IMR-90 (cell line): ENCODE data around the gene AHCYL2. TPM values are rescaled to one million over a fixed set of nuclear protein-coding genes. Genes with fewer than 3 reads are reported as not detected.

Experiments
- ATAC-seq: fragments of 200-7000 bp; cut with Tn5 transposase; 2 replicates; pipeline ENCODE4 v1.9.1; 2020; ENCODE audit warnings: low read depth, mild to moderate bottlenecking, moderate library complexity
- BruUV-seq: library from RNA; stranded (reverse); fragments of 400-500 nt; replicated peaks from 2 replicates; lab custom pipeline; 2021; lab: Mats Ljungman, UMichigan
- CTCF ChIA-PET: fragments of 300-600 bp; formaldehyde crosslinking; extraction: SDS; loops from one replicate; lab custom pipeline; 2021; ENCODE audit warnings: antibody characterized with exemption; lab: Yijun Ruan, JAX
- POLR2A ChIA-PET: fragments of 300-600 bp; sonication (Branson Sonifier 250); formaldehyde crosslinking; loops from one replicate; lab custom pipeline; 2022; ENCODE audit warnings: antibody characterized with exemption; ENCODE audit not compliant: unreplicated experiment; lab: Charles Lee
- DNase-seq: peaks from one replicate; pipeline ENCODE4 v3.0.0; 2013
- H2AFZ ChIP-seq: replicated peaks from 2 replicates; pipeline ENCODE3; 2013; ENCODE audit warnings: low read length, mild to moderate bottlenecking; ENCODE audit not compliant: poor library complexity
- H2AK5ac ChIP-seq: 2 replicates; pipeline ENCODE4 v1.6.1; 2013; ENCODE audit warnings: low read depth, low read length, inconsistent platforms
- H2AK9ac ChIP-seq: replicated peaks from 2 replicates; pipeline ENCODE3; 2013; ENCODE audit warnings: mild to moderate bottlenecking, low read depth, low read length, moderate library complexity; ENCODE audit not compliant: poor library complexity
- H2BK120ac ChIP-seq: 2 replicates; pipeline ENCODE4 v1.6.1; 2013; ENCODE audit warnings: low read depth, low read length, inconsistent platforms
- H2BK15ac ChIP-seq: 3 replicates; pipeline ENCODE4 v1.6.1; 2013; ENCODE audit warnings: low read depth, low read length, inconsistent platforms
- H2BK20ac ChIP-seq: 2 replicates; pipeline ENCODE4 v1.6.1; 2013; ENCODE audit warnings: low read depth, mild to moderate bottlenecking, inconsistent platforms, low read length, moderate library complexity
- H2BK5ac ChIP-seq: 2 replicates; pipeline ENCODE4 v1.6.1; 2013; ENCODE audit warnings: mild to moderate bottlenecking, low read depth, low read length, inconsistent platforms; ENCODE audit not compliant: poor library complexity, severe bottlenecking
- H3K14ac ChIP-seq: replicated peaks from 2 replicates; pipeline ENCODE4 v1.6.1; 2013; ENCODE audit warnings: low read depth, low read length, inconsistent platforms
- H3K18ac ChIP-seq: 2 replicates; pipeline ENCODE4 v1.6.1; 2013; ENCODE audit warnings: low read depth, low read length, control low read depth
- H3K23ac ChIP-seq: 2 replicates; pipeline ENCODE4 v1.6.1; 2013; ENCODE audit warnings: low read depth, low read length, inconsistent platforms
- H3K27ac ChIP-seq: 2 replicates; pipeline ENCODE4 v1.5.1; 2013; ENCODE audit warnings: mild to moderate bottlenecking, control low read depth, low read length; ENCODE audit not compliant: insufficient read depth
- H3K27me3 ChIP-seq: 2 replicates; pipeline ENCODE4 v1.6.1; 2013; ENCODE audit warnings: low read length; ENCODE audit not compliant: control insufficient read depth, insufficient read depth
- H3K36me3 ChIP-seq: 2 replicates; pipeline ENCODE4 v1.6.1; 2013; ENCODE audit warnings: low read length, mixed read lengths; ENCODE audit not compliant: control insufficient read depth, insufficient read depth
- H3K4ac ChIP-seq: 2 replicates; pipeline ENCODE4 v1.6.1; 2013; ENCODE audit warnings: low read depth, low read length, inconsistent platforms
- H3K4me1 ChIP-seq: 2 replicates; pipeline ENCODE4 v1.6.1; 2013; ENCODE audit warnings: low read length, mixed read lengths; ENCODE audit not compliant: control insufficient read depth, insufficient read depth
- H3K4me2 ChIP-seq: 2 replicates; pipeline ENCODE4 v1.6.1; 2013; ENCODE audit warnings: low read depth, mild to moderate bottlenecking, control low read depth, low read length, moderate library complexity
- H3K4me3 ChIP-seq: 2 replicates; pipeline ENCODE4 v1.5.1; 2013; ENCODE audit warnings: low read depth, mild to moderate bottlenecking, control low read depth, low read length, moderate library complexity; ENCODE audit not compliant: insufficient read depth
- H3K56ac ChIP-seq: 2 replicates; pipeline ENCODE4 v1.6.1; 2013; ENCODE audit warnings: low read length, inconsistent platforms; ENCODE audit not compliant: insufficient read depth; ENCODE audit errors: extremely low read depth
- H3K79me1 ChIP-seq, 2 experiments: 2 replicates each; pipeline ENCODE4 v1.6.1; 2013; ENCODE audit warnings: low read length in 2 of 2, inconsistent platforms in 1 of 2, low read depth in 1 of 2
- H3K9ac ChIP-seq: 2 replicates; pipeline ENCODE4 v1.6.1; 2013; ENCODE audit warnings: low read depth, low read length, control low read depth
- H3K9me1 ChIP-seq: 2 replicates; pipeline ENCODE4 v1.6.1; 2013; ENCODE audit warnings: low read length, inconsistent platforms; ENCODE audit not compliant: insufficient read depth
- H3K9me3 ChIP-seq: 2 replicates; pipeline ENCODE4 v1.6.1; 2013; ENCODE audit warnings: low read length; ENCODE audit not compliant: control insufficient read depth, insufficient read depth
- H4K20me1 ChIP-seq: 2 replicates; pipeline ENCODE4 v1.6.1; 2013; ENCODE audit warnings: low read length, inconsistent platforms; ENCODE audit not compliant: insufficient read depth
- H4K5ac ChIP-seq: 2 replicates; pipeline ENCODE4 v1.6.1; 2013; ENCODE audit warnings: mild to moderate bottlenecking, low read depth, low read length, control low read depth
- H4K8ac ChIP-seq, 2 experiments: 2 replicates each; pipeline ENCODE4 v1.6.1; 2013; ENCODE audit warnings: low read depth in 2 of 2, low read length in 2 of 2, control low read depth in 1 of 2, inconsistent platforms in 1 of 2
- H4K91ac ChIP-seq: 2 replicates; pipeline ENCODE4 v1.6.1; 2013; ENCODE audit warnings: low read depth, low read length, inconsistent platforms; ENCODE audit not compliant: insufficient read depth
- BHLHE40 ChIP-seq: fragments of 150-350 bp; IDR thresholded peaks from 2 replicates; pipeline ENCODE4 v1.6.1; 2016; ENCODE audit warnings: mild to moderate bottlenecking, low read depth, low read length
- CEBPB ChIP-seq: IDR thresholded peaks from 2 replicates; pipeline ENCODE4 v1.6.1; 2012; ENCODE audit warnings: low read depth, low read length, improper control_type of control experiment
- CHD1 ChIP-seq: IDR thresholded peaks from 2 replicates; pipeline ENCODE4 v1.6.1; 2012; ENCODE audit warnings: low read depth, low read length, improper control_type of control experiment
- FOS ChIP-seq: fragments of 150-350 bp; IDR thresholded peaks from 2 replicates; pipeline ENCODE4 v1.6.1; 2016; ENCODE audit warnings: low read depth, low read length
- MAFK ChIP-seq: IDR thresholded peaks from 2 replicates; pipeline ENCODE4 v1.6.1; 2012; ENCODE audit warnings: low read depth, low read length, improper control_type of control experiment
- MAZ ChIP-seq: IDR thresholded peaks from 2 replicates; pipeline ENCODE4 v1.6.1; 2012; ENCODE audit warnings: low read depth, mild to moderate bottlenecking, low read length, improper control_type of control experiment, moderate library complexity, borderline replicate concordance
- MXI1 ChIP-seq: IDR thresholded peaks from 2 replicates; pipeline ENCODE4 v1.6.1; 2012; ENCODE audit warnings: low read depth, mild to moderate bottlenecking, low read length, moderate library complexity, borderline replicate concordance
- NFE2L2 ChIP-seq: fragments of 150-350 bp; IDR thresholded peaks from 2 replicates; pipeline ENCODE4 v1.6.1; 2016; ENCODE audit warnings: low read depth, mild to moderate bottlenecking, low read length
- POLR2A ChIP-seq: IDR thresholded peaks from 2 replicates; pipeline ENCODE4 v1.6.1; 2012; ENCODE audit warnings: mild to moderate bottlenecking, low read depth, low read length
- RAD21 ChIP-seq: IDR thresholded peaks from 2 replicates; pipeline ENCODE4 v1.6.1; 2012; ENCODE audit warnings: low read length, improper control_type of control experiment
- RCOR1 ChIP-seq: IDR thresholded peaks from 2 replicates; pipeline ENCODE4 v1.6.1; 2012; ENCODE audit warnings: mild to moderate bottlenecking, low read length, improper control_type of control experiment; ENCODE audit not compliant: insufficient replicate concordance
- RFX5 ChIP-seq: IDR thresholded peaks from 2 replicates; pipeline ENCODE4 v1.8.0; 2012; ENCODE audit warnings: low read depth, mild to moderate bottlenecking, low read length, moderate library complexity
- SMC3 ChIP-seq: fragments of 150-350 bp; IDR thresholded peaks from 2 replicates; pipeline ENCODE4 v1.6.1; 2016; ENCODE audit warnings: low read depth, mild to moderate bottlenecking, antibody characterized with exemption, low read length, moderate library complexity
- WGBS, 2 experiments: methylation state at CpG; one replicate each; pipeline versions ENCODE4 v1.1.5 to v1.1.7; 2013; ENCODE audit warnings: missing lambda C conversion rate in 2 of 2; ENCODE audit not compliant: insufficient read length in 1 of 2; ENCODE audit errors: extremely low coverage in 2 of 2; 5-methylcytosine and 5-hydroxymethylcytosine counted together
- dilution Hi-C: fragments of 300-500 bp; cut with HindIII; formaldehyde crosslinking; loops from one replicate; pipeline ENCODE4 v1.14.3; 2018; ENCODE audit warnings: low sequenced_read_pairs; ENCODE audit not compliant: unreplicated experiment
- in situ Hi-C: fragments of 300-500 bp; cut with MboI; formaldehyde crosslinking; loops from 3 replicates; pipeline ENCODE4 v1.14.3; 2019; ENCODE audit warnings: low sequenced_read_pairs, inconsistent platforms, mixed read lengths
- intact Hi-C: fragments of 100-400 bp; cut with micrococcal nuclease; formaldehyde crosslinking; loops from 2 replicates; pipeline ENCODE4 v1.10.0; 2022
- polyA plus RNA-seq, 3 experiments: library from polyadenylated mRNA; depleted of rRNA; stranded (reverse); fragments of >200 nt; gene quantifications; 2 replicates each; pipeline ENCODE4 v1.2.3, GENCODE V29; 2012; ENCODE audit warnings: low replicate concordance in 1 of 3
- total RNA-seq: library from RNA; depleted of rRNA; stranded (reverse); fragments of >200 nt; gene quantifications from 2 replicates; pipeline ENCODE4 v1.2.3, GENCODE V29; 2012
- TF ChIP-seq, protein P1 (sequence below): fragments of 150-350 bp; IDR thresholded peaks from 2 replicates; pipeline ENCODE4 v1.6.1; 2017; ENCODE audit warnings: mild to moderate bottlenecking, antibody characterized with exemption, low read length, low read depth
- TF ChIP-seq, protein P2 (sequence below): fragments of 150-350 bp; IDR thresholded peaks from 2 replicates; pipeline ENCODE4 v1.6.1; 2016; ENCODE audit warnings: low read depth, mild to moderate bottlenecking, low read length, moderate library complexity, borderline replicate concordance
- TF ChIP-seq, protein P3 (sequence below): conservative IDR thresholded peaks from 2 replicates; pipeline ENCODE4 v1.5.1; 2012; ENCODE audit warnings: mild to moderate bottlenecking, low read depth, low read length, improper control_type of control experiment

Gene AHCYL2
- total and polyA plus RNA-seq, 2 of the 4 experiments (the other 2 are of a cell fraction): 5.7 to 7.6 TPM

DNA sequence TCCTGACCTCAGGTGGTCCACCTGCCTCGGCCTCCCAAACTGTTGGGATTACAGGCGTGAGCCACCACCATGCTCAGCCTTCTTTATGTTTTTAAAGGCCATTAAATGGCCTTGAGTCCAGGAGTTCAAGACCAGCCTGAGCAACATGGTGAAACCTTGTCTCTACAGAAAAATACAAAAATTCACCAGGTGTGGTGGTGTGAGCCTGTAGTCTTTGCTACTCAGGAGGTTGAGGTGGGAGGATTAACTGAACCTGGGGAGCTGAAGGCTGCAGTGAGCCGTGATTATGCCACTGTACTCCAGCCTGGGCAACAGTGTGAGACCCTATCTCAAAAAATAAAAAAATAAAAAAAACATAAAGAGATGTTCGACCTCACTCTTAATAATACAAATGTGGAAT is 25.4 kb upstream of the AHCYL2 start:
- H3K4me1 ChIP-seq: 0 out of 2 replicates have a peak, but pooled peaks cover 1% of the 10 kb centered on the region
- no peak overlapping the region for H3K56ac ChIP-seq
- TF ChIP-seq RFX5 (no peak), CHD1 (no peak), MAFK (no peak), MXI1 (no peak), POLR2A (no peak), MAZ (no peak), RCOR1 (no peak), CEBPB (no peak), FOS (no peak), SMC3 (no peak), RAD21 (no peak), BHLHE40 (no peak), NFE2L2 (no peak)
- TF ChIP-seq, protein P1, sequence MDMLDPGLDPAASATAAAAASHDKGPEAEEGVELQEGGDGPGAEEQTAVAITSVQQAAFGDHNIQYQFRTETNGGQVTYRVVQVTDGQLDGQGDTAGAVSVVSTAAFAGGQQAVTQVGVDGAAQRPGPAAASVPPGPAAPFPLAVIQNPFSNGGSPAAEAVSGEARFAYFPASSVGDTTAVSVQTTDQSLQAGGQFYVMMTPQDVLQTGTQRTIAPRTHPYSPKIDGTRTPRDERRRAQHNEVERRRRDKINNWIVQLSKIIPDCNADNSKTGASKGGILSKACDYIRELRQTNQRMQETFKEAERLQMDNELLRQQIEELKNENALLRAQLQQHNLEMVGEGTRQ: no peak
- TF ChIP-seq, protein P2, sequence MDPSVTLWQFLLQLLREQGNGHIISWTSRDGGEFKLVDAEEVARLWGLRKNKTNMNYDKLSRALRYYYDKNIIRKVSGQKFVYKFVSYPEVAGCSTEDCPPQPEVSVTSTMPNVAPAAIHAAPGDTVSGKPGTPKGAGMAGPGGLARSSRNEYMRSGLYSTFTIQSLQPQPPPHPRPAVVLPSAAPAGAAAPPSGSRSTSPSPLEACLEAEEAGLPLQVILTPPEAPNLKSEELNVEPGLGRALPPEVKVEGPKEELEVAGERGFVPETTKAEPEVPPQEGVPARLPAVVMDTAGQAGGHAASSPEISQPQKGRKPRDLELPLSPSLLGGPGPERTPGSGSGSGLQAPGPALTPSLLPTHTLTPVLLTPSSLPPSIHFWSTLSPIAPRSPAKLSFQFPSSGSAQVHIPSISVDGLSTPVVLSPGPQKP: no peak
- TF ChIP-seq, protein P3, sequence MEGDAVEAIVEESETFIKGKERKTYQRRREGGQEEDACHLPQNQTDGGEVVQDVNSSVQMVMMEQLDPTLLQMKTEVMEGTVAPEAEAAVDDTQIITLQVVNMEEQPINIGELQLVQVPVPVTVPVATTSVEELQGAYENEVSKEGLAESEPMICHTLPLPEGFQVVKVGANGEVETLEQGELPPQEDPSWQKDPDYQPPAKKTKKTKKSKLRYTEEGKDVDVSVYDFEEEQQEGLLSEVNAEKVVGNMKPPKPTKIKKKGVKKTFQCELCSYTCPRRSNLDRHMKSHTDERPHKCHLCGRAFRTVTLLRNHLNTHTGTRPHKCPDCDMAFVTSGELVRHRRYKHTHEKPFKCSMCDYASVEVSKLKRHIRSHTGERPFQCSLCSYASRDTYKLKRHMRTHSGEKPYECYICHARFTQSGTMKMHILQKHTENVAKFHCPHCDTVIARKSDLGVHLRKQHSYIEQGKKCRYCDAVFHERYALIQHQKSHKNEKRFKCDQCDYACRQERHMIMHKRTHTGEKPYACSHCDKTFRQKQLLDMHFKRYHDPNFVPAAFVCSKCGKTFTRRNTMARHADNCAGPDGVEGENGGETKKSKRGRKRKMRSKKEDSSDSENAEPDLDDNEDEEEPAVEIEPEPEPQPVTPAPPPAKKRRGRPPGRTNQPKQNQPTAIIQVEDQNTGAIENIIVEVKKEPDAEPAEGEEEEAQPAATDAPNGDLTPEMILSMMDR: no peak
- no peak overlapping the region for H4K91ac ChIP-seq
- H2AK9ac ChIP-seq: no peak overlapping the region
- H3K18ac ChIP-seq: no peak overlapping the region
- no peaks in the 10 kb centered on the region for H3K9me3 ChIP-seq
- intact Hi-C loops (no loop called here), in situ Hi-C loops (no loop called here), dilution Hi-C loops (no loop called here)
- no peak overlapping the region for H2BK120ac ChIP-seq
- peaks cover 0 to 20% of the 10 kb centered on the region in 2 experiments; a peak in 2 of 4 replicates for H3K79me1 ChIP-seq
- no peak overlapping the region for H3K4me3 ChIP-seq
- ChIA-PET CTCF (no interaction called here), POLR2A (no interaction called here)
- H2BK20ac ChIP-seq: no peak overlapping the region
- H3K27me3 ChIP-seq: no peaks in the 10 kb centered on the region
- peaks cover 2% of the 10 kb centered on the region; the same call in 1 of the 2 replicates for H3K9me1 ChIP-seq
- no peaks in the 10 kb centered on the region; the same call in none of the 2 replicates for H4K20me1 ChIP-seq
- ATAC-seq (no peak), DNase-seq (no peak)
- 100% methylated on average over 2 of the region's 4 CpGs; no CpG with 5 or more reads in 1 of the 2 experiments for WGBS, 2 experiments
- no peak overlapping the region for H3K27ac ChIP-seq
- no peak overlapping the region for H2BK5ac ChIP-seq
- no peak overlapping the region for H3K4ac ChIP-seq
- no TSS peak for BruUV-seq
- H3K36me3 ChIP-seq: no peaks in the 10 kb centered on the region
- no peak overlapping the region for H3K23ac ChIP-seq
- no peak overlapping the region for H4K8ac ChIP-seq
- no peak overlapping the region for H3K14ac ChIP-seq
- no peak overlapping the region for H4K5ac ChIP-seq
- no peak overlapping the region for H3K4me2 ChIP-seq
- H2BK15ac ChIP-seq: no peak overlapping the region
- no peak overlapping the region for H3K9ac ChIP-seq
- H2AFZ ChIP-seq: no peak overlapping the region
- no peak overlapping the region for H2AK5ac ChIP-seq
